Transverse colon (tissue), 4 donors: ENCODE data around the gene APLP2. TPM values are rescaled to one million over a fixed set of nuclear protein-coding genes. Genes with fewer than 3 reads are reported as not detected.
A peak's percentile ranks its signal among the peaks of the same experiment; 100 is the strongest.

Experiments
- DNase-seq: peaks from one replicate; pipeline ENCODE4 v3.0.0-alpha.2; 2019
- H3K27ac ChIP-seq, 4 donors: fragments of 200-600 bp; sonication (generic); 2 replicates each; pipeline ENCODE4 v1.5.1; 2016 to 2018; ENCODE audit warnings: inconsistent platforms in 4 of 4
- H3K27me3 ChIP-seq: fragments of 200-600 bp; sonication (generic); 2 replicates; pipeline ENCODE4 v1.5.1; 2017; ENCODE audit warnings: inconsistent platforms
- H3K36me3 ChIP-seq, 4 donors: fragments of 200-600 bp; sonication (generic); 2 replicates each; pipeline ENCODE4 v1.5.1; 2017 to 2019; ENCODE audit warnings: inconsistent platforms in 4 of 4
- H3K4me1 ChIP-seq, 4 donors: fragments of 200-600 bp; sonication (generic); 2 replicates each; pipeline ENCODE4 v1.5.1; 2017 to 2020; ENCODE audit warnings: inconsistent platforms in 4 of 4
- H3K4me3 ChIP-seq, 4 donors: fragments of 200-600 bp; sonication (generic); 1 replicate in 1 of 4; 2 replicates in 3 of 4; pipeline versions ENCODE4 v1.5.1 to v1.6.1; 2017 to 2019; ENCODE audit warnings: inconsistent platforms in 4 of 4
- H3K9me3 ChIP-seq, 2 donors: fragments of 200-600 bp; sonication (generic); 2 replicates each; pipeline ENCODE4 v1.5.1; 2017 to 2019; ENCODE audit warnings: inconsistent platforms in 2 of 2
- EP300 ChIP-seq: sonication (generic); formaldehyde crosslinking; IDR thresholded peaks from one replicate; pipeline ENCODE4 v1.6.1; 2017; ENCODE audit warnings: antibody characterized with exemption, low read depth
- POLR2A ChIP-seq: fragments of 450-650 bp; IDR thresholded peaks from one replicate; pipeline ENCODE4 v1.6.1; 2016; ENCODE audit warnings: antibody characterized with exemption, mild to moderate bottlenecking, moderate library complexity
- POLR2AphosphoS5 ChIP-seq, 3 donors: sonication (generic); formaldehyde crosslinking; IDR thresholded peaks; one replicate each; pipeline ENCODE4 v1.6.1; 2016; ENCODE audit warnings: antibody characterized with exemption in 3 of 3
- WGBS, 2 donors: methylation state at CpG; one replicate each; pipeline ENCODE4 v1.1.5; 2018; ENCODE audit warnings: low coverage in 1 of 2; 5-methylcytosine and 5-hydroxymethylcytosine counted together
- in situ Hi-C, 4 donors: fragments of 200-750 bp; cut with MboI; loops; one replicate each; pipeline versions ENCODE4 v1.15.0 to v1.15.1; 2017; ENCODE audit warnings: low sequenced_read_pairs in 3 of 4, low pct_ligation_motif_present in 1 of 4, low pct_unique_long_range_greater_than_20kb in 1 of 4
- intact Hi-C: fragments of 100-400 bp; cut with DNase I; formaldehyde crosslinking; loops from one replicate; pipeline ENCODE4 v1.15.1; 2023; ENCODE audit warnings: low total_unique reads
- total RNA-seq, 4 donors: library from RNA; depleted of rRNA; stranded (reverse); fragments of >200 nt; gene quantifications; one replicate each; pipeline ENCODE4 v1.1.0, GENCODE V29; 2016
- TF ChIP-seq, protein P1 (sequence below), 5 experiments: fragments of 200-600 bp in 3 of 5; fragments of 450-650 bp in 2 of 5; sonication (generic) in 3 of 5; IDR thresholded peaks; 1 replicate in 2 of 5; 2 replicates in 3 of 5; pipeline ENCODE4 v1.5.1; 2016 to 2017; ENCODE audit warnings: antibody characterized with exemption in 5 of 5, inconsistent platforms in 3 of 5, mild to moderate bottlenecking in 2 of 5, moderate library complexity in 1 of 5

The APLP2 gene
- total RNA-seq, 4 donors from 2014 or later, result 191 to 618 (median 396) TPM

DNA sequence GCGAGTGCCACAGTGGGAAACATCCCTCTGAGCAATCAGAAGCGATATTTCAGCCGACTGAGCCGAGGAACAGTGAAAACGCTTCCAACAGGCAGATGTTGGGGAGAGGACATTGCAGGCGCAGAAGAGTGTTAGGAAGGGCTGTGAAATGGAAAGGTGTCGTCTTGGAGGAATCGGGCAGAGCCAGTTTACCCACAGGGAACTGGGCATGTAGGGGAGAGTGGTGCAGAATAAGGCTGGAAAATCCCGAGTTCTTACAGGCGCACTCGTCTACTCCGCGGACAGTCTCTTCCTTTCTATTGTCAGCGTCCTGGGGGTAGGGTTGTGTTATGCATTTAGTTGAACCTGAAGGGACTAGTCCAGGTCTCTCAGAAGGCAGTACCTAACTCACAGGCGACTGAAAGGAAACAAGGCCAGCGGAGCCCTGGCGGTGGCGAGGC, 1.1 kb upstream of the APLP2 start:
- Histone ChIP-seq H3K9me3 (no peaks in the 10 kb centered on the region), H3K36me3 (no peaks in the 10 kb centered on the region), H3K27ac (peak overlapping the region; percentile 94 to 97 (median 96)), H3K4me3 (peak overlapping the region; percentile 74 to 92 (median 82)), H3K4me1 (peaks cover 11 to 49% (median 29%) of the 10 kb centered on the region in 4 donors), H3K27me3 (no peaks in the 10 kb centered on the region)
- TF ChIP-seq POLR2AphosphoS5 (IDR thresholded peaks at IDR 0.05), result no peak
- TF ChIP-seq EP300, result no peak
- TF ChIP-seq POLR2A, result no peak
- TF ChIP-seq, protein P1, sequence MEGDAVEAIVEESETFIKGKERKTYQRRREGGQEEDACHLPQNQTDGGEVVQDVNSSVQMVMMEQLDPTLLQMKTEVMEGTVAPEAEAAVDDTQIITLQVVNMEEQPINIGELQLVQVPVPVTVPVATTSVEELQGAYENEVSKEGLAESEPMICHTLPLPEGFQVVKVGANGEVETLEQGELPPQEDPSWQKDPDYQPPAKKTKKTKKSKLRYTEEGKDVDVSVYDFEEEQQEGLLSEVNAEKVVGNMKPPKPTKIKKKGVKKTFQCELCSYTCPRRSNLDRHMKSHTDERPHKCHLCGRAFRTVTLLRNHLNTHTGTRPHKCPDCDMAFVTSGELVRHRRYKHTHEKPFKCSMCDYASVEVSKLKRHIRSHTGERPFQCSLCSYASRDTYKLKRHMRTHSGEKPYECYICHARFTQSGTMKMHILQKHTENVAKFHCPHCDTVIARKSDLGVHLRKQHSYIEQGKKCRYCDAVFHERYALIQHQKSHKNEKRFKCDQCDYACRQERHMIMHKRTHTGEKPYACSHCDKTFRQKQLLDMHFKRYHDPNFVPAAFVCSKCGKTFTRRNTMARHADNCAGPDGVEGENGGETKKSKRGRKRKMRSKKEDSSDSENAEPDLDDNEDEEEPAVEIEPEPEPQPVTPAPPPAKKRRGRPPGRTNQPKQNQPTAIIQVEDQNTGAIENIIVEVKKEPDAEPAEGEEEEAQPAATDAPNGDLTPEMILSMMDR (IDR thresholded peaks at IDR 0.05), result no peak
- intact Hi-C loops, result no loop called here
- no peak for DNase-seq
- 26 to 46% methylated on average over 10 to 18 of the region's 18 CpGs for WGBS, 2 donors
- in situ Hi-C loops, result loop anchor here in 3 of 4 donors (10.0 kb wide), 1 partner anchor 64 kb away; the partner anchor contains the start of gene PRDM10 (in 3 of the 3)

DNA sequence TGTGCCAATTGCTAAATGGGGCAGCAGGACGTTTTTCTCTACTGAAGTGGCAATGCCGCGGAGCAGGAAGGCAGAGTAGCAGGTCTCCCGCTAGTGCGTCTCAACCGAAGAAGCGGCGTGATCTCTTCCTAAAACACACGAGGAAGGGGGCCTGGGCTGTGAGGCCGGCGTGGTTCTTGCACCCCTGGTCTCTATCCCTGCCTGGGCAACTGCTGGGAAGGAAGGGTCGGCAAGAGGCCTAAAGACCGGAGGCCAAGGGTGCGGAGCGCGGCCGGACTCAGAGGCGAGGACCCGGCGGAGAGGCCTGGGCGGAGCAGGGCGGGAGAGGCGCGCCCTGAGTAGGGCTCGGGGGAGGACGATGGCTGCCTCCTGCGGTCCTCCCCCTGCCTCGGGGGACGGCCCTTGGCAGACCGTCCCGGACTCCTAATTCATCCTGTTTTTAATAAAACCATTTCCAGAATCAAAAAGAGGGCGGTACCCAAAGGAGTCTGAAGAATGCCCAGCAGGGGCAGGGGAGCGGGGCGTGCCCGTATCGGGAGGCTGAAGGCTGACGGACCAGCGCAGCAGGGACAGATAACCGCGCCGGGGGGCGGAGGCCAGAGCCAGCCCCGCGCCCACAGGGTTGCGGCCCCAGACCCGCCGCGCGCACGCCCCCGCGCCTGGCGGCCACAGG, 572 bp upstream of the APLP2 start:
- Histone ChIP-seq H3K4me1 (peaks cover 11 to 49% (median 29%) of the 10 kb centered on the region in 4 donors), H3K27me3 (no peaks in the 10 kb centered on the region), H3K27ac (peak overlapping the region; percentile 94 to 97 (median 96)), H3K9me3 (no peaks in the 10 kb centered on the region), H3K36me3 (no peaks in the 10 kb centered on the region), H3K4me3 (peak overlapping the region; percentile 74 to 92 (median 82))
- TF ChIP-seq EP300 (no peak), POLR2AphosphoS5 (IDR thresholded peaks at IDR 0.05) (peak in 2 of 3 donors; percentile 58 to 63), POLR2A (peak; percentile 52)
- TF ChIP-seq, protein P1 (IDR thresholded peaks at IDR 0.05), result peak in 3 of 5 experiments; percentile 25 to 28 (median 27)
- in situ Hi-C loops (loop anchor here in 3 of 4 donors (10.0 kb wide), 1 partner anchor 64 kb away; the partner anchor contains the start of gene PRDM10 (in 3 of the 3)), intact Hi-C loops (no loop called here)
- peak; percentile 75 for DNase-seq
- WGBS, 2 donors, result 0 to 2% methylated on average over 3 to 43 of the region's 53 CpGs

DNA sequence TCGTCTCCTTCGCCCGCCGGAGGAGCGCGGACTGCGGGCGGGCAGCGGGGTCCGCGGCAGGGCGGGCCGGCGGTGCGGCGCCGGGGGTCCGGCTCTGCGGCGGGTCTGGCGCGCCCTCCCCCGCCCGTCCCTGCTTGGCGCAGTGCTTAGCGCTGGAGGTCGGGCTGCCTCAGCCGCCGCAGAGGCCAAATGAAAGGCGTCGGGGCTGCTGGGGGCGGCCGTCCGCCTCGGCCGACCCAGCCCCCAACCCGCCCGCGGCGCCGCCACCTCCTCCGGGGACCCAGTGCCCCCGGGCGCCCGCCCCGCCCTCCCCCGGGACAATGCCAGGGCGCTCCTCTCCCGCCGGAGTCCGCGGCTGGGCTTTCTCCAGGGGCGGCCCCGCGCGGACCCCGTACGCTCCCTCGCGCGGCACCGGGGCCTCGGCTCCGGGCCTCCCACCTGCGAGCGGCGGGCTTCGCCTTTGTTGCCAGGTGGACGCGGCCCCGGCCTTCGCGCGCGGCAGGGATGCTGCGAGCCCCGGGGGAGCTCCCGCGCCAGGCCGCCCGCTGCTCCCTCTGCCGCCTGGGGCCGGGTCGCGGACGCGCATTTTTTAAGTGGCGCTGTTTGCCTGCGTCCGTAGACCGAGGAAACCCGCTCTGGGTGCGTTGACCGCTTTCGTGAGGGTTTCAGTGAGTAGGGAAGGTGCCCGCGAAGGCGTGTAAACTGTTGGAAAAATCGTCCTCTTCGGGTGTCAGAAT, 583 bp downstream of the APLP2 start:
- peaks cover 11 to 49% (median 29%) of the 10 kb centered on the region in 4 donors for H3K4me1 ChIP-seq
- no peaks in the 10 kb centered on the region for H3K36me3 ChIP-seq

More for the DNA sequence above, 583 bp downstream of the APLP2 start:
- peak overlapping the region; percentile 94 to 97 (median 96) for H3K27ac ChIP-seq
- in situ Hi-C loops (no loop called here), intact Hi-C loops (loop anchor here (2.0 kb wide), 1 partner anchor 67 kb away; the partner anchor contains the start of gene PRDM10)
- TF ChIP-seq POLR2AphosphoS5 (IDR thresholded peaks at IDR 0.05), result no peak
- TF ChIP-seq, protein P1 (IDR thresholded peaks at IDR 0.05), result peak in 3 of 5 experiments; percentile 11 to 20 (median 14)
- H3K4me3 ChIP-seq, result peak overlapping the region; percentile 66 to 92 (median 81)
- peak; percentile 52 for DNase-seq
- 0% methylated on average over 4 to 63 of the region's 100 CpGs for WGBS, 2 donors
- no peaks in the 10 kb centered on the region for H3K27me3 ChIP-seq
- no peaks in the 10 kb centered on the region for H3K9me3 ChIP-seq
